WERI-Rb-1 (cell line): ENCODE results near the gene LIMS1.
"Not testable (repeated sequence)": the region's sequence is repeated elsewhere in the genome, so short reads cannot be mapped to it uniquely, and the experiment has no call there.

Source experiments
- DNase-seq: peaks from one replicate; pipeline ENCODE4 v3.0.0-alpha.2; 2020
- H3K27ac ChIP-seq: fragments of 250-450 bp; sonication (Bioruptor Pico); 2 replicates; pipeline ENCODE4 v1.5.1; 2020; ENCODE audit warnings: mild to moderate bottlenecking, moderate library complexity
- H3K27me3 ChIP-seq: fragments of 250-450 bp; sonication (Bioruptor Pico); 2 replicates; pipeline ENCODE4 v1.5.1; 2021; ENCODE audit warnings: mild to moderate bottlenecking, low read depth, moderate library complexity; ENCODE audit not compliant: insufficient read depth, severe bottlenecking
- H3K36me3 ChIP-seq: fragments of 250-450 bp; sonication (Bioruptor Pico); 2 replicates; pipeline ENCODE4 v1.5.1; 2020; ENCODE audit warnings: mild to moderate bottlenecking, moderate library complexity
- H3K4me3 ChIP-seq: 2 replicates; pipeline ENCODE4 v1.5.1; 2011; ENCODE audit warnings: low read depth, mild to moderate bottlenecking, control low read depth, low read length
- H3K9me3 ChIP-seq: fragments of 250-450 bp; sonication (Bioruptor Pico); 2 replicates; pipeline ENCODE4 v1.5.1; 2021; ENCODE audit warnings: mild to moderate bottlenecking, moderate library complexity; ENCODE audit not compliant: severe bottlenecking

LIMS1 gene

DNA sequence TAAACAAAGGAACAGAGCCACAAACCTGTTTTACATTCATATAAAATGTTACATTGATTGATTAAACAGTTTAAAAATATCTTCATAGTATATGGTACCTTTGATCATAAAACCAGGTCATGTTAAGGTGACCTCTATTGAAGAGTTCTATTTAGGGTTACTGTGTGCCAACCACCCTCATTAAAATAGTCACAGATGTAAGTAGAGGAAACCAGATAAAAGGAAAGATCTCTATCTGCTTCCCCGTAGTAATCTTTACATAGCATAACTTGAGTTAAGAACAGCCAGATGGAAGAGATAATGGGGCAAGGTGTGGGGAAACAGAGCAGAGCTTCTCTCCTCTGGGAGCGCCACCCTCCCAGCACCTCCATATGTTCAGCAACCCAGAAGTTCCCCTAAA, 117.2 kb downstream of the LIMS1 start:
- H3K36me3 ChIP-seq, H3K27ac ChIP-seq: not testable (repeated sequence)

DNA sequence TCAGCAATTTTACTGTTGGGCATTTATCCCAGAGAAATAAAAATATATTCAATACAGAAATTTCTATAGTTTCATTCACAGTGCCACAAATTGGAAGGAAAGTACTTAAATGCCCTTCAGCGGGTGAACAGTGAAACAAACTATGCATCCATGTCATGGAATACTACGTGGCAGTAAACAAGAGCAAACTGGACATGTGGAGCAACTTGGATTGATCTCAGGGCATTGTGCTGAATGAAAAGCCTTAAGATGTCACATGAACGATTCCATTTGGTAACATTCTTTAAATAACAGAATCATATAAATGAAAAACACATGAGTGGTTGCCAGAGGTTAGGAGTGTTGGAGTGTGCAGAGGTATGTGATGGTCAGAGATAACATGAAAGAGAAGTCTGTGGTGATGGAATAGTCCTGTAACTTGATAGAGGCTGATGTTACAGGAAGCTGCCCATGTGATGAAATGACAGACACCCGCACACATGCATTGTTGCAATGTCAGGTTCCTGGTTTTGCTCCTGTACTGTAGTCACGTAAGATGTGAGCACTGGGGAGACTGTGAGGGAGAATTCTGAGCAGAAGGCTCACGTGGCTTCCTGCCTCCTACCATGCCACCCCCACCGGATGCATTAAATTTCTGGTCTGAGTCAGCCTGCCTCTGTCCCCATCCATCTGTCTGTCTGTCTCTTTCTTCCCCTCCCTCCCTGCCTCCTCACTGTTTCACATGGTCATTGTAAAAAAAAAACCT, 118.1 kb downstream of the LIMS1 start:
- not testable (repeated sequence) for H3K27ac ChIP-seq, H3K36me3 ChIP-seq, H3K27me3 ChIP-seq, DNase-seq, H3K4me3 ChIP-seq, H3K9me3 ChIP-seq

More for the DNA sequence above, 117.2 kb downstream of the LIMS1 start:
- not testable (repeated sequence) for H3K9me3 ChIP-seq, H3K27me3 ChIP-seq, H3K4me3 ChIP-seq, DNase-seq

DNA sequence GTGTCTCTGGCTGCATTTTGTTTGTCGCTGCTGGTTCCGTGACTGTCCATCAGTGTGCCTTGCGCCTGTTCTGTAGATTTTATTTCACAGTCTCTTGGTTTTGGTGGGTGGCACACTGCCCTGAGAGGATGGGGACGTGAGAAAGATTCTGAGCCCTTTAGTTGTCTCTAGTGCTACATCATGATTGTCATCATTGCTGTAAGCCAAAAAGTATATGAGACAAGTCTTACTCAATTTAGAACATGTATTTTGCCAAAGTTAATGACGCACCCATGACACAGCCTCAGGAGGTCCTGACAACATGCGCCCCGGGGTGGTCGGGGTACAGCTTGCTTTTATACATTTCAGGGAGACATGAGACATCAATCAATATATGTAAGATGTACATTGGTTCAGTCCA, 119.2 kb downstream of the LIMS1 start:
- DNase-seq, H3K4me3 ChIP-seq, H3K27ac ChIP-seq, H3K27me3 ChIP-seq, H3K9me3 ChIP-seq, H3K36me3 ChIP-seq: not testable (repeated sequence)

DNA sequence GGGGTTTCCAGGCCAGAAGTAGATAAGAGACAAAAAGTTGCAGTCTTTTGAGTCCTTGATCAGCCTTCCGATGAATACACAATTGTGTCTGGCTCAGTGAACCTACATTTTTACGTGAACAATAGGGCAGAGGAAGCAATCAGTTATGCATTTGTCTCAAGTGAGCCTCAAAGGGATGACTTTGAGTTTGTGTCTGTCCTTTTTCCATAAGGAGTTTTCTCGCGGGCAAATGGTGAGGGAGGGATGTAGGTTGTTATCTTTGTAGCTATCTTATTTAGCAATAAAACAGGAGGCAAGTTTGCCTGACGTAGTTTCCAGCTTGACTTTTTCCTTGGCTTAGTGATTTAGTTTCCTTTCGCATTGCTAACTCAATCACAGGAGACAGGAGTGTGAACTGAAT, 119.6 kb downstream of the LIMS1 start:
- H3K4me3 ChIP-seq, H3K36me3 ChIP-seq, H3K27me3 ChIP-seq, DNase-seq, H3K27ac ChIP-seq, H3K9me3 ChIP-seq: not testable (repeated sequence)

DNA sequence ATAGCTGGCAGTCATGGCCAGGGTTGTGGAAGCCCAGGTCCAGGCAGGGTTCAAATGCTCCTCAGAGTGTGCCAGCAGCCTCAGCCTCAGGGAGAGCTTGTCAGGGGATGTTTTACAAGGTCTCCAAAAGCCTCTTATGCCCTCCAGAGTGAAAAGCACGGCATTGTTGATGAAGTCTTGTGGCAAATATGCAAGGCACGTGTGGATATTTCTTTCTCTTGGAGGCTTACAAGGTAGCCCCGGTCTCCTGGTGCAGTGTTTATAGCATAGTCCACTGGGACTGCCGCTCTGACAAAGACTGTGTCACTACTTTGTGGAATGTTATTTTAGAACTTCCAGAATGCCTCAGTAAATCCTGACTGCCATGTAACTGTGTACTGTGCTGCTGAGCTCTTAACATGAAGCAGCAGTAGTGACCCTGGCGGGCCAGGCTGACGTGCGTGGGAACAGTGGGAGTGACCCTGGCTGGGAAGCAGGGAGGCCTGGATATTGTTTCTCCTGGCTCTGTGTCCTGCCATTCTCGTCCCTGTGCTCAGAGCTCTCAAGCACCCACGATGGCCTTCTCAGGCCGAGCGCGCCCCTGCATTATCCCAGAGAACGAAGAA, 120.4 kb downstream of the LIMS1 start:
- H3K36me3 ChIP-seq, H3K4me3 ChIP-seq, H3K27me3 ChIP-seq, H3K27ac ChIP-seq, DNase-seq, H3K9me3 ChIP-seq: not testable (repeated sequence)

DNA sequence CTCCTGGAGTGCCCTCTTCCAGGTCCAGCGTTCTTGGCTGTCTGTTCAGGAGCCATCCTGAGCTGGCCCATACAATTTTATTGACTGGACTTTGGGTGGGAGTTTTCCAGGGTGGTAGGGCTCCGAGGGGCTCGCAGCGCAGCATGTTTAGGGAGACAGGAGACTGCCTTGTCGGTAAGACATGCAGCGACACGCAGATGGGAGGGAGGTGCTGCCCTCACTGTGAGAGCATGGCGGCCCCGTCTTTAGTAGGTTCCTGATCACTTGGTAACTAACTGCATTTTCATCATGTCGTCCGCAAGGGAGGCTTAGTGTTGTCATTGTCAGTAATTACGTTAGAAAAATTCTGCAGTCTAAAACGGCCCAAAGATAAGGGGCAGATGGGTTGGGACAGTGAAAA, 121.0 kb downstream of the LIMS1 start:
- H3K9me3 ChIP-seq, H3K27me3 ChIP-seq, H3K4me3 ChIP-seq, H3K36me3 ChIP-seq, DNase-seq, H3K27ac ChIP-seq: not testable (repeated sequence)

DNA sequence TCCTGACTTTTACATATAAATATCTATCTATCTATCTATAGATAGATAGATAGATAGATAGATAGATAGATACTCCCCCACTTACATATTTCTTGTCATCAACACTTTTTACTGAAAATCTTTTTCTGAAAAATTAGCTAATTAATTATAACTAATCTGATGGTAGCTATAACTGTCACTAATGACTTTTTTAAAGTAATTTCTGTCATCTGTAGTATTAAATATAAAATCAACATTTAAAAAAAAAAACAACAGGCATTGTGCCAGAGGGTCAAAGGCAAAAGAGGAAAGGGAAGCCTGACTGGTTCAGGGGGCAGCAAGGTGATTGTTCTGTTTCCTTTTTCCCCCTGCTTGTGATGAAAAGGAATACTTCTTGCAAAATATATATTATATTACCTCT, 122.0 kb downstream of the LIMS1 start:
- not testable (repeated sequence) for H3K27me3 ChIP-seq, H3K27ac ChIP-seq, H3K4me3 ChIP-seq, DNase-seq, H3K36me3 ChIP-seq, H3K9me3 ChIP-seq

DNA sequence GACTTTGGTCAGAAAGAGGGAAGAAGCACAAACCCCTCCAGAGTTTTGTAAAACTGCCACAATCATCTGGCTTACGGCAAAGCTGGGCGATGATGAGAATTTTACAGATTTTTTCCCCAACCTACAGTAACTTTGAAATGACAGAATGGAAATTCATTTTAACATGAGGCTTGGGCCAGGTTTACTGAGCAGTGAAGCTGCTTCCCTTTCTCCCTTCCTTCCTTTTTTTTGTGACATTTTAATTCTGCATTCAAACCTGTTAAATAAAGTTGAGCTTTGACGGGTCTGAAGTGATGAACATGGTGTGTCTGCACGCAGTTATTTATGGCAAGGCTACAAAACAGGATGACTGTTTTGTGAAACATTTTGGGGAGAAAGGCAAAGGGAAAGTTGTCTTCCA, 123.2 kb downstream of the LIMS1 start:
- H3K27ac ChIP-seq, result not testable (repeated sequence)

DNA sequence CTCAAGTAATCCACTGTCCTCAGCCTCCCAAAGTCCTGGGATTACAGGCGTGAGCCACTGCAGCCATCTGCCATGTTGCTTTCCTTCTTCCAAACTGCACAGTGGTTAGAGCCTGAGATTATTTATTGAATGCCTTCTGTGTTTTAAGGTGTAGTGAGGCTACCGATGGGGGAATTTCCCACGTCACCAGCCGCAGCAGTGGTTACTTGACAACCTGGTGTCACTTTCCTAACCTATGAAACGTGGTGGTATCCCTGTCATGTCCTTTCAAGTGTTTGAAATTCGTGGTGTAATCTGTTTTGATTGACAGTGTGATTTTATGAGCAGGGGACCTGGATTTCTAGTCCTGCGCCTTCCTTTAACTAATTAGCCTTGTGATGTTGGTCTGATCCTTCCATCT, 124.3 kb downstream of the LIMS1 start:
- not testable (repeated sequence) for DNase-seq, H3K4me3 ChIP-seq, H3K27me3 ChIP-seq, H3K27ac ChIP-seq, H3K36me3 ChIP-seq, H3K9me3 ChIP-seq

More for the DNA sequence above, 123.2 kb downstream of the LIMS1 start:
- H3K36me3 ChIP-seq, H3K27me3 ChIP-seq, H3K9me3 ChIP-seq, DNase-seq, H3K4me3 ChIP-seq: not testable (repeated sequence)

DNA sequence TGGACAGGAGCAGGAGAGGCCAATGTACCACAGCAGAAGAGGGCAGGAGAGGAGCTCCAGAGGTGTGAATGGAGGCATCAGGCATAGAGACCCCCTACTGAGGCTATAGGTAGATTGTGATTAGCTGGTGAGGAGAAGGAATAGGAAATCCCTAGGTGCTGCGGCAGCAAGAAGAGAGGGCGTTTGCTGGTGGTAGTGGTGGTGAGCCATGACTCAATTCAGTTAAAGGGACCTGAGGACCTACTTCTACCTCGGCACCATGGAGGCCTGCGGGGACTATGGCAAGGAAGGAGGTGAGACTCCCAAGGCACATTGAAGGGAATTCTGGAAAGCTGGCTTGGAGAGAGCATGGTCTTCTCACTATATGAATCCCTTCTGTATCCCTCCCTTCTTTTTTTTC, 127.2 kb downstream of the LIMS1 start:
- H3K4me3 ChIP-seq, H3K9me3 ChIP-seq, H3K27ac ChIP-seq, H3K36me3 ChIP-seq, H3K27me3 ChIP-seq, DNase-seq: not testable (repeated sequence)

DNA sequence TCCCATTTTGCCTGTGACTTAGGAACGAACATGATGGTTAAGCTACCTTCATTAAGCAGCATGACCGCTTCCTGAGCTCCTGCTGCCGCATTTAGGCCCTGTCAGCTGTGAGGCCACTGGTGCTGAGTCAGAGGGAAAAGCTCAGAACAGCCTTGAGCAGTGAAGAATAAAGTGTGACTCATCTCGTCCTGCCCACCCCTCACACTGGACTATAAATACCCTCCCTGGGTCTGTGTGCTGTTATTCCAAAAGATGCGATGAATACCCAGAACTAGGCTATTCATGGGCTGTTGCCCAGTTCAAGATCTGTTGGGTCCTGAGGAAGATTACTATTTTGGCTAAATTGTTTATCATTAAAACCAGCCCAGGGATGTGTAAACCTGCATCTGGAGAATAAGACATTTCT, 127.9 kb downstream of the LIMS1 start:
- H3K27ac ChIP-seq, DNase-seq, H3K4me3 ChIP-seq, H3K27me3 ChIP-seq, H3K36me3 ChIP-seq, H3K9me3 ChIP-seq: not testable (repeated sequence)

DNA sequence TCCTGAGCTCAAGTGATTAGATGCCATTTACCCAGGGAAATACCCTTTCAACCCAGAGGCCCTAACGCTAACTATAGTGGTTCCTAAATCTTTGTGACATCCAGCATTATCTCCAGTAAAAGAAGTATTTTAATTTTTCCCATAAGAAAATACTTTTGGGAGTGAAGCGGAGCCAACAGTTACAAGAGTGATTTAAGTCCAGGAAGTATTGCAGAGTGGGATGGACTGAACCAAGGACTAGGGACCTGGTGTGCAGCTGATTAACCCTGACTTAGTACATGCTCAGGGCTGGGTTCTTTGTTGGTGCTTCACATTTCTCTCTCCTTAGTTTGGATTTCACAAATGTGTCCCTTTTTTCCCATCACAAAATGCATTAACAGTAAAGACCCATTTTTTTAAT, 129.1 kb downstream of the LIMS1 start:
- not testable (repeated sequence) for H3K27ac ChIP-seq, DNase-seq

DNA sequence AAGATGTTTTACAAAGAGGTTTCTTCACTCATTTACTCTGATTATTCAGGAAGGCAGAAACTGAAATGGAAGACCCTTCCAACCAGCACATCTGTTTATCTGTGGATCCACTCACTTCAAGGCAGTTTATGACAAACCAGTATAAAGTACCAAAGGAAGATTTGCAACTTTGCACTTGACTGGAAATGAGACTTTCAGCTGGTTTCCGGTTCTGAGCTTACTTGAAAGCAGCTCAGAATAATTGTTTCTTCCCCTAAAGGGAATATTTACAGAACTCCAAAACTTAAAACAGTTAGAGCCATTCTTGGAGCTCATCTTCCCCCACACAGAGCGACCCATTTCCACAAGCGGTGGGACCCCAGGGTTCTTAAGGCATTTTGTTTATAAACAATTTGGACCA, 129.8 kb downstream of the LIMS1 start:
- DNase-seq, result not testable (repeated sequence)

More for the DNA sequence above, 129.1 kb downstream of the LIMS1 start:
- H3K4me3 ChIP-seq, H3K9me3 ChIP-seq, H3K27me3 ChIP-seq, H3K36me3 ChIP-seq: not testable (repeated sequence)

DNA sequence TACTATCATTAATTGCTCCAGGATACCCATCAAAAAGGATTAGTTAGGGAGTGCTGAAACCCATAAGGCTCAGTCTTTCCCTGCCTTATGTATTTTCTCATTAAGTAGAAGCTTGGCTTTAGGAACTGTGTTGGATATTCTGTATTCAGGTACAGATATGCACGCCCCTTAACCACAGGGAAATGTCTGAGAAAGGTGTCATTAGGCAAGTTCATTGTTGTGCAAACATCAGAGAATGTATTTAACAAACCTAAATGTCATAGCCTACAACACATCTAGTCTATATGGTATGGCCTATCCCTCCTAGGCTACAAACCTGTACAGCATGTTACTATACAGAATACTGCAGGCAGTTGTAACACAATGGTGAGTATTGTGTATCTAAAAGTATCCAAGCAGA, 130.7 kb downstream of the LIMS1 start:
- not testable (repeated sequence) for H3K9me3 ChIP-seq, H3K27me3 ChIP-seq, H3K36me3 ChIP-seq, H3K4me3 ChIP-seq, H3K27ac ChIP-seq, DNase-seq

More for the DNA sequence above, 129.8 kb downstream of the LIMS1 start:
- not testable (repeated sequence) for H3K27me3 ChIP-seq, H3K9me3 ChIP-seq, H3K27ac ChIP-seq, H3K36me3 ChIP-seq, H3K4me3 ChIP-seq

DNA sequence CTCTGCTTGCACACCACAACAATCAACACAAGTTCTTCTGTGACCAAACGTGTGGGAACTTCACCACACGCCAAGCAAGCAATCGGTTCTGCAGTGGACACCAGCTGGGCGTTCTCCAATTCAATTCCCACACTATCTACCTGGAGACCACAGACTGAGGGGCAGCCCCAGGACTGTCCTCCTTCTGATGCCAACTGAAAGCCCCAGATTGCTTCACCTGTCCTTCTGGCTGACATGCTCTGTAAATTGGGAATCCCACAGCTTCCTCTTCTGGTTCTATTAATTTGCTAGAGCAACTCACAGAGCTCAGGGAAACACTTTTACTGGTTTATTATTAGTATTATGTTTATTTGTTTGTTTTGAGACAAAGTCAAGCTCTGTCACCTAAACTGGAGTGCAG, 131.7 kb downstream of the LIMS1 start:
- DNase-seq, H3K27ac ChIP-seq, H3K4me3 ChIP-seq, H3K36me3 ChIP-seq, H3K27me3 ChIP-seq, H3K9me3 ChIP-seq: not testable (repeated sequence)
